Fibroblast of pulmonary artery (primary cell): ENCODE data around the gene CROCC.
"Not testable (repeated sequence)": the region's sequence is repeated elsewhere in the genome, so short reads cannot be mapped to it uniquely, and the experiment has no call there.

Experiments
- DNase-seq: peaks from one replicate; pipeline ENCODE4 v3.0.0-alpha.2; 2010; ENCODE audit warnings: low read depth
- H3K4me3 ChIP-seq: replicated peaks from 2 replicates; pipeline ENCODE4 v1.5.1; 2011; ENCODE audit warnings: low read depth, mild to moderate bottlenecking, control low read depth, low read length, moderate library complexity
- CTCF ChIP-seq: IDR thresholded peaks from 2 replicates; pipeline ENCODE4 v1.5.1; 2011; ENCODE audit warnings: mild to moderate bottlenecking, control low read depth, low read length, inconsistent platforms; ENCODE audit errors: missing control alignments

Gene CROCC

GRCh38 chr1:16915627-16915973 lies 6.1 kb upstream of the CROCC start:
- TF ChIP-seq CTCF = peak; percentile 8
- peak; percentile 22 for DNase-seq

GRCh38 chr1:16916036-16916880 lies 5.5 kb upstream of the CROCC start:
- DNase-seq, H3K4me3 ChIP-seq: not testable (repeated sequence)

More at GRCh38 chr1:16915627-16915973, 6.1 kb upstream of the CROCC start:
- H3K4me3 ChIP-seq = no peak overlapping the region

GRCh38 chr1:16918371-16918770 lies 3.4 kb upstream of the CROCC start:
- TF ChIP-seq CTCF = no peak
- no peak overlapping the region for H3K4me3 ChIP-seq
- DNase-seq = no peak

GRCh38 chr1:16918936-16919665 lies 2.6 kb upstream of the CROCC start:
- DNase-seq, H3K4me3 ChIP-seq: not testable (repeated sequence)

- DNase-seq = no peak
- TF ChIP-seq CTCF = no peak
- H3K4me3 ChIP-seq = no peak overlapping the region
These were observed 780 bp upstream of the CROCC start for GRCh38 chr1:16920951-16921350.

- DNase-seq = no peak
These were observed 735 bp downstream of the CROCC start for GRCh38 chr1:16922466-16922865.

GRCh38 chr1:16922885-16923431 lies 1.2 kb downstream of the CROCC start:
- no peak overlapping the region for H3K4me3 ChIP-seq
- no peak for TF ChIP-seq CTCF
- DNase-seq = no peak

More at GRCh38 chr1:16922466-16922865, 735 bp downstream of the CROCC start:
- no peak for TF ChIP-seq CTCF
- H3K4me3 ChIP-seq = no peak overlapping the region
